Loucy (cell line): Measurements from ENCODE around the gene FNDC10.

Experiments
- EZH2phosphoT487 ChIP-seq: fragments of 200-600 bp; IDR thresholded peaks from 2 replicates; pipeline ENCODE4 v1.6.1; 2018; ENCODE audit warnings: antibody characterized with exemption, mild to moderate bottlenecking, moderate library complexity, borderline replicate concordance
- TF ChIP-seq, protein P1 (sequence below): fragments of 200-600 bp; sonication (generic); conservative IDR thresholded peaks from 2 replicates; pipeline ENCODE4 v1.5.1; 2014; ENCODE audit warnings: mild to moderate bottlenecking, antibody characterized with exemption, low read length

GRCh38 chr1:1558591-1558990 lies 41.3 kb downstream of the FNDC10 start:
- TF ChIP-seq, protein P1, sequence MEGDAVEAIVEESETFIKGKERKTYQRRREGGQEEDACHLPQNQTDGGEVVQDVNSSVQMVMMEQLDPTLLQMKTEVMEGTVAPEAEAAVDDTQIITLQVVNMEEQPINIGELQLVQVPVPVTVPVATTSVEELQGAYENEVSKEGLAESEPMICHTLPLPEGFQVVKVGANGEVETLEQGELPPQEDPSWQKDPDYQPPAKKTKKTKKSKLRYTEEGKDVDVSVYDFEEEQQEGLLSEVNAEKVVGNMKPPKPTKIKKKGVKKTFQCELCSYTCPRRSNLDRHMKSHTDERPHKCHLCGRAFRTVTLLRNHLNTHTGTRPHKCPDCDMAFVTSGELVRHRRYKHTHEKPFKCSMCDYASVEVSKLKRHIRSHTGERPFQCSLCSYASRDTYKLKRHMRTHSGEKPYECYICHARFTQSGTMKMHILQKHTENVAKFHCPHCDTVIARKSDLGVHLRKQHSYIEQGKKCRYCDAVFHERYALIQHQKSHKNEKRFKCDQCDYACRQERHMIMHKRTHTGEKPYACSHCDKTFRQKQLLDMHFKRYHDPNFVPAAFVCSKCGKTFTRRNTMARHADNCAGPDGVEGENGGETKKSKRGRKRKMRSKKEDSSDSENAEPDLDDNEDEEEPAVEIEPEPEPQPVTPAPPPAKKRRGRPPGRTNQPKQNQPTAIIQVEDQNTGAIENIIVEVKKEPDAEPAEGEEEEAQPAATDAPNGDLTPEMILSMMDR, result no peak
- no peak for TF ChIP-seq EZH2phosphoT487
